A204.1 (cell line): ENCODE data around the gene ZFAND3.

Experiments
- FAIRE-seq: peaks from 2 replicates; lab custom pipeline; 2012; peaks lifted over from hg19 to GRCh38; lab: Jason Lieb, UNC

Gene ZFAND3

DNA sequence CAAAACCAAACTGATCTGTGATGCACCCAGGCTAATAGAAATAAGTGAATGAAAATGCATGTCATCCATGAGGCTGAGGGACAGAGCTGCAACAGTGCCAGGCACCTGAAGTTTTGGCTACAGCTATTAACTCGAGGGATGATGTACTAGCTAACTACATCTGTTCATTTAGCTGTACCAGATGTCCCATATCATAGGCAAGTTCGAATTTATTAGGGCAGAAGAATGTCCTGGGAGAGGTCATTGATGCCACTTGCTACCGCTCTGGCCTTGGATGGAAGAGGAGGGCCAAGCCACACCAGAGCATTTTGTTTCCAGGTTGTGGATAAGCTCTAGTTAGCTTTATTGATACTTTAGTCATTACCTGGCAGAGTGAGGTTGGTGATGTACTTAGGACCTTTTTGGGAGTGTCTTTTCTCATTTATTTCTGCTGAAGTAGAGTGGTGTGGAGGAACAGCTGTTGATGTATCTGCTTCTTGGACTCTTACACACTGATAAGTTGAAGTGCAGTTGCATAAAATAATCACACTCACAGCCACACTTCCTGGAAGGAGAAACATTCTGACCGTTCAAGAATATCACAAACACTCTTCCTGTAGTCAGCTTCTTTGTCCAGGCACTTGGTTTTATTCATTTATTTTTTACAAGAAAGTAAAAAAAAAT, 8.2 kb downstream of the ZFAND3 start:
- FAIRE-seq = no peak

GRCh38 chr6:37830225-37830624, 10.7 kb downstream of the ZFAND3 start:
- no peak for FAIRE-seq

DNA sequence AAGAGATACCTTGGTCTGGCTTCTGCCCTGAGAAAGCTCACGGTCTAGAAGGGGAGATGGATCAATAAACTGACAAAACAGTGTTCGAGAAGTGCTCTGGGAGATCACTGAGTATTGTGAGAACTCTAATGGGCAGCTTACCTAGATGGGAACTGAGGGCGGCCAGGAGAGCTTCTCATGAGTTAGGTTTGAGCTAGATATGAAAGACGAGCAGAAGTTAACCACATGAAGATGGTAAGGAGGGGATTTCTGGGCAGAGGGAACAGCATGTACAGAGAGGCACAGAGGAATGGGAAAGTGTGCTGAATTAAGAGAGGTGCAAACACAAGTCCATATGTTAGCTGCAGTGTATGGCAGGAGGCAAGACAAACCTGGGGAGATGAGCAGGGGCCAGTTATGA, 11.9 kb downstream of the ZFAND3 start:
- no peak for FAIRE-seq

DNA sequence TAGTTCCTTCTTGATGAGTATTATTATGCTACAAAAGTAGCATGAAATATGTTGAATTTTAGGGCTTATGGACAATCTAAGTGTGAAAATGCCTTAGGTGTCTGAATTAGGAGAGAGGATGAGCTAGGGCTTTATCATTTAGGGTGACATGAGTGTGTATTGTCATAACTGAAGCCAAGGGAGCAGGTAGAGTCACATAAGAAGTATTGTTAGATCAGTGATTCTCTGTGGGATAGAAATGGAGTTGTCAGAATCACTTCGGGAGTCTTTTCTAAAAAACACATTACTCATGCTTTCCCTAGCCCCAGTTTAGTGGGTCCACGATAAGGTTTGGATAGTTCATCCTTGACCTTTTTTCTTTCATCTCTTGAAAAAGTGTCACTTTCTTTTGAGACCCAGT, 16.4 kb downstream of the ZFAND3 start:
- FAIRE-seq = no peak

- FAIRE-seq = no peak
Measured at GRCh38 chr6:37838219-37838921, 18.8 kb downstream of the ZFAND3 start.

DNA sequence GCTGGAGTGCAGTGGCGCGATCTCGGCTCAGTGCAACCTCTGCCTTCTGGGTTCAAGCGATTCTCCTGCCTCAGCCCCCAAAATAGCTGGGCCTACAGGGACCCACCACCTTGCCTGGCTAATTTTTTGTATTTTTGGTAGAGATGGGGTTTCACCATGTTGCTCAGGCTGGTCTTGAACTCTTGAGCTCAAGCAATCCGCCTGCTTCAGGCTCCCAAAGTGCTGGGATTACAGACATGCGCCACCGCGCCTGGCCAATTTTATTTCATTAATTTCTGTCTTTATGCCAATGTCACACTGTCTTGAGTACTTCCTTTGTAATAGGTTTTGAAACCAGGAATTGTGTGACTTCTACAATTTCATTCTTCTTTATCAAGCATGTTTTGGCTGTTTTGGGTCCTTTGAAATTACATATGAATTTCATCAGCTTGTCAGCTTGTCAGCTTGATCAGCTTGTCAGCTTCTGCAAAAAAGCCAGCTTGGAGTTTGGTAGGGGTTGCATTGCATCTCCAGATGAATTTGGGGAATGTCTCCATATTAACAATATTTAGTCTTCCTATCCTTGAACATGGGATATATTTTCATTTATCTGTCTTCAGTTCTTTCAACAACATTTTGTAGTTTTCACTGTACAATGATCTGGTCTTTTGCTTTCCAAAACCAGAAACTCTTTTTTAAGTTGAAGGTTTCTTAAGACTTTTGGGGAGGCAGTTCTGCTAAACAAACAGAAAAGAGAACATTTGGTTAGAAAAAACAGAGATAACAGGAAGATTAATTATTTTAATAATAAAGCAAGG, 20.8 kb downstream of the ZFAND3 start:
- no peak for FAIRE-seq

GRCh38 chr6:37840940-37841300, 21.4 kb downstream of the ZFAND3 start:
- FAIRE-seq = no peak

DNA sequence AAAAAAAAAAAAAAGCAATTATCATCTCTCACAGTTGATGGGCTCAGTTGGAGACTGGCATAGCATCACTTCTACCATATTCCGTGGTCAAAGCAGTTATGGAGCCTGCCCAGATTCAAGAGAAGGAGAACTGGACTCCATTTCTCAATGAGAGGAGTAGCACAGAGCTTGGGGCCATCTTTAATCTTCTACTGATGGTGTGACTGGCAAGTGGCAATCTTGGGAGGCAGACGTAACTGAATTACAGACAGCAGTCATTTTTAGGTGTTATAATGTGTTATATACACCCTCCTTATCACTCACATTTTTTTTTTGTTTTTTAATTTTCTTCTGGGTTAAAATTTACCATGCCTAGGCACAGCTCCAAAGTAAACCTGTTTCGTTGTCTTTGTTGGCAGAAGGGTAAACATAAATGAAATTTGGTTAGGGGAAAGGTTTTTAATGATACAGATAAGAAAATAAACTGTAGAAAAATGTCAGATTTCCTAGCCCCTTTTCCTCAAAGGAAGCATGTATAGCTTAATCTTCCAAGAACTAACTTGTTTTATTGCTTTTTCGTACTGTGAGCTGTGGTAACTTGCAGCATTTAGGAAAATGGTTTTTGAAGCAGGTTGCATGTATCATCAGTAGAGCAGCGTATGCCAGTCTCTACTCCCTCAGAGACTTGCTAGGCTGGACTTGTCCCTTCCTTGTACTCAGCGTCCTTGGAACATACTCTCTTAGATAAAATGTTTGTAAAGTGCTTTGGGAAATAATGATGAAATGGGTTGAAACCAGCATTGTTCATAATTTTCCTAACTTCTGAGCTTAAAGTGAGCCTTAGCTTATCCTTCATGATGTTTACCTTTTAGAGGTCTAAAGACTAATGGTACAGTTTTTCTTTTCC, 25.7 kb downstream of the ZFAND3 start:
- no peak for FAIRE-seq

DNA sequence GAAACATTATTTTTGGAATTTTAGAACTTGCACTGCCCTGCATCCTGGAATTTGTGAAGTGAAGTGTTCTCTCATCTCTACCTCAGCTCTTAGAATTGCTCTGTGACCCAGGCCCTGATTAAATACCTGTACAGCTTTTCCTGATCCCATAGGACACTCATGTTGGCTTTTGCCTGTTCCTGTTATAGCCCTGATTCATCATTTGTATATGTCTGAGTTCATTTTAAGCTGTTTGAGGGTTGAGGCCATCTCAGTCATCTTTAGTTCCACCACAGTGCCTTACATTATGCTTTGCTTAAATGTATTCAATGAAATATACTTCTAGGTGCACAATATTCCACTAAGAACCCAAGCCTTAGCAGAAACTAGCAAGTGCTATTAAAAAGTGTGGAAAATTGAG, 26.4 kb downstream of the ZFAND3 start:
- FAIRE-seq = no peak

GRCh38 chr6:37847704-37848103, 28.2 kb downstream of the ZFAND3 start:
- no peak for FAIRE-seq

GRCh38 chr6:37848371-37848770, 28.8 kb downstream of the ZFAND3 start:
- no peak for FAIRE-seq

DNA sequence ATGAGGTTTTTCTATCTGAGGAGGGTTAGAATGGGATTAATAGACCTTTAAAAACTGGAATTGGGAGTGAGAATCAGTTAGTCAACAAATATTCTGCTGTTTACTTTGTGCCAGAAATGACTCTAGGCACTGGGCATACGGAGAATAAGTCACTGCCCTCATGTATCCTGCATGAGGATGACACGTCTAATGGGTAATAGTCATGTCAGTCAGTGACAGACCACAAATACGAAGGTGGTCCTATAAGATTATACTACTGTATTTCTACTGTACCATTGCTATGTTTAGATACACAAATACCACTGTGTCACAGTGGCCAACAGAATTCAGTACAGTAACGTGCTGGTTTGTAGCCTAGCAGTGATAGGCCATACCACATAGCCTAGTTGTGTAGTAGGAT, 30.7 kb downstream of the ZFAND3 start:
- FAIRE-seq = no peak

GRCh38 chr6:37850728-37851285, 31.3 kb downstream of the ZFAND3 start:
- no peak for FAIRE-seq

DNA sequence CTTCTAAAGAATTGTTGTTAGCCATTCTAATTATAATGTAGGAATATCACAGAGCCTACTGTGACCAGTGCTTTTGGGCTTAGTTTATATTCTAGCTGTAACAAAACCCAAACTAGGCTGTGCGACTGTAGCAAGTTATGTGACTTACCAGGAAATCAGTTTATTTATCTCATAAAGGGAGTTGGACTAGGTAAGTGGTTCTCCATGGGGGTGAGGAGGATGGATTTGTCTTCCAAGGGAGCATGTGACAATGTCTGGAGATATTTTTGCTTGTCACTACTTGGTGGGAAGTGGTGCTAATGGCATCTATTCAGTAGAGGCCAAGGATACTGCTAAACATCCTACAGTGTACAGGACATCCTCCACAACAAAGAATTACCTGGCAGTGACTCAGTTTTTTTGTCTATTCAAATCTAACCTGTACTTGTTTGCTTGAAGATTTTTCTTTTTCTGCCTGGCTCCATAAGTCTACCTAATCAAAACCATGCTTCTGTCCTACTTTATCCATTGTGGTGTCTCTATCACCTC, 32.5 kb downstream of the ZFAND3 start:
- FAIRE-seq = no peak

DNA sequence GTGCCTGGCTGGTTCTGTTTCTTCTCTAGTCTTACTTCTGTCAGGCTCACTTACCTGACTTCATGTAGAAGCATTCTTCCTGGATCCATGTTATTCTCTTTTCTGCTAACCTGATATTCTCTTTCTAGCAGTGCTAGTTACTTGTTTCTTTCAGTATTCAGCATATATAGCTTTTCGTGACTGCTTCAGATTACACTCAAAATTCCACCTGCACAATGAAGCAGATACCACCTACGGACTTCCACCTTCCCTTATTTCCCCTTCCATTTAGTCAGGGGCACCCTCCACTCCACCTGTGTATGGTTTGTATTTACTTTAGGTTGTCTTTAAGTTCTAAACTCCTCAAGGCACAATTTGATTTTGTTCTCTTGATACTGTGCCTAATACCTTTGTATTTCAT, 36.8 kb downstream of the ZFAND3 start:
- no peak for FAIRE-seq

GRCh38 chr6:37858363-37858762, 38.8 kb downstream of the ZFAND3 start:
- FAIRE-seq = no peak

DNA sequence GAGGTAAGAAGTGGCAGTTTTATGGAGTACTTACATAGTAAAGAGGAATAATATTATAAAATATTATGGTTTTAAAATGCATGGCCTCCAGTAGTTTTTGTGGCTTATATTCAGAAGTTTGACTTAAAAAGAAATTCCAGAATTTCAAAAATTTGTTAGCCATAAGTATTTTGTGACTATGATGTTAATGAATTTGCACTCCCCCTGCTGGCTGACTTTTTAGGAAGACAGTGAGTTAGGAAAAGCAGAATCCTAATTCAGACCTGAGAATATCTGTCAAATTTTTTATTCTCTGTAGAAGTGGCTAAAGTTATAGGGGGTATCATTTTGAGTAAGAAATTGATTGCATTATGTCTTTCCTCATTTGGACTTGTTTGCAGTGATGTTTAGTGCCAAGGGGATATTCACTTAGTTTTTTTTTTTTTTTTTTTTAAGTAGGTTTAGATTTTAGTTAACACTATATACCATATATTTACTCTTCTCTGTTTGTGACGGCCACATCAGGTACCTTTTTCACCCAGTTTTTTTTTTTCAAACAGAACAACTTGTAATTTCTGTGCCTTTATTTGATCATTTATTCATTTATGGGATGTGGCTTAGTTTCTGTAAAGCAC, 40.8 kb downstream of the ZFAND3 start:
- peak; percentile 61 for FAIRE-seq

GRCh38 chr6:37861452-37861851, 41.9 kb downstream of the ZFAND3 start:
- FAIRE-seq = no peak

DNA sequence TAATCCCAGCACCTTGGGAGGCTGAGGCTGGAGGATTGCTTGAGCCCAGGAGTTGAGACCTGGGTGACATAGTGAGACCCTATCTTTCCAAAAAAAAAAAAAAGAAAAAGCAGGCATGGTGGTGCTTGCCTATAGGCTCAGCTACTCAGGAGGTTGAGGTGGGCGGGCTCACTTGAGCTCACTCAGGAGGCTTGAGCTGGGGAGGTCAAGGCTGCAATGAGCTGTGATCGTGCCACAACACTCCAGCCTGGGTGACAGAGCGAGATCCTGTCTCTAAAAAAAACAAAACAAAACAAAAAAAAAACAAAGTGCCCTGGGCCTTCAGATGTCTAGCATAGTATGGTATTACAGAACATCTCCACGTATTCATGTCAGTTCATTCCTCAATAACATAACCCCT, 42.9 kb downstream of the ZFAND3 start:
- no peak for FAIRE-seq

GRCh38 chr6:37862992-37863391, 43.5 kb downstream of the ZFAND3 start:
- no peak for FAIRE-seq

DNA sequence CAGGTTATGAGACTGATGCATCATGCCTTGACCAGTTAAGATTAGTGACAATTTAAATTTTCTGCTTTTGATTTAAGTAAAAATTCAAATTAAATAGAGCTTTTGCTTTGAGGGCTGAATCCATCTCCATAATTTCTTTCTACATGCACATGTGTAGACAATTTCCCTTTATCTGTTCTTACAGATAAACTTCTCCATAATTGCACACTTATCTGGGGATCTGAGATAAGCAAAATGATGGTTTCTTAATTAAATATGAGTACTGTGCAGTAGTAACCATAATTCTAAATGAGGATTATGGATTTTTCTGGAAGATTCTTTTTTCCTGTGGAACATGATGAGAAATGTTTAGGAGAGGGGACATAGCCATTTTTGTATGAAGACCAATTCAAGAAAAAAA, 44.7 kb downstream of the ZFAND3 start:
- FAIRE-seq = no peak
